Esophagus squamous epithelium (tissue), 5 donors: ENCODE results near the gene EPHA2. TPM values are rescaled to one million over a fixed set of nuclear protein-coding genes. Genes with fewer than 3 reads are reported as not detected.

Experiments
- DNase-seq: peaks from one replicate; lab custom pipeline; 2025; lab: John Stamatoyannopoulos, UW
- H3K27ac ChIP-seq, 4 donors: fragments of 200-600 bp; sonication (generic); one replicate each; pipeline ENCODE4 v1.5.1; 2016 to 2019; ENCODE audit warnings: mild to moderate bottlenecking in 1 of 4
- H3K27me3 ChIP-seq, 4 donors: fragments of 200-600 bp; sonication (generic); 1 replicate in 3 of 4; 2 replicates in 1 of 4; pipeline versions ENCODE4 v1.5.1 to v1.6.0; 2017 to 2021; ENCODE audit warnings: antibody characterized with exemption in 1 of 4
- H3K36me3 ChIP-seq, 3 donors: fragments of 200-600 bp; sonication (generic); one replicate each; pipeline ENCODE4 v1.5.1; 2016 to 2019
- H3K4me1 ChIP-seq, 3 donors: fragments of 200-600 bp; sonication (generic); one replicate each; pipeline ENCODE4 v1.5.1; 2017 to 2019
- H3K4me3 ChIP-seq, 4 donors: fragments of 200-600 bp; sonication (generic); 1 replicate in 3 of 4; 2 replicates in 1 of 4; pipeline ENCODE4 v1.5.1; 2016 to 2019; ENCODE audit warnings: mild to moderate bottlenecking in 2 of 4, moderate library complexity in 1 of 4
- H3K9me3 ChIP-seq, 3 donors: fragments of 200-600 bp; sonication (generic); one replicate each; pipeline ENCODE4 v1.5.1; 2016 to 2019
- CTCF ChIP-seq, 6 experiments: fragments of 450-650 bp in 4 of 6; fragments of 200-600 bp in 2 of 6; sonication (generic) in 2 of 6; IDR thresholded peaks; one replicate each; pipeline ENCODE4 v1.5.1; 2016 to 2019; ENCODE audit warnings: antibody characterized with exemption in 6 of 6, mild to moderate bottlenecking in 4 of 6, moderate library complexity in 4 of 6
- POLR2A ChIP-seq, 4 donors: fragments of 450-650 bp; IDR thresholded peaks; one replicate each; pipeline ENCODE4 v1.6.1; 2017; ENCODE audit warnings: antibody characterized with exemption in 4 of 4, mild to moderate bottlenecking in 4 of 4, moderate library complexity in 3 of 4
- WGBS, 2 donors: methylation state at CpG; one replicate each; pipeline ENCODE4 v1.1.5; 2018; 5-methylcytosine and 5-hydroxymethylcytosine counted together
- intact Hi-C: fragments of 100-400 bp; cut with DNase I; formaldehyde crosslinking; loops from one replicate; pipeline ENCODE4 v1.15.0; 2022
- total RNA-seq, 4 donors: library from RNA; depleted of rRNA; stranded (reverse); fragments of >200 nt; gene quantifications; one replicate each; pipeline ENCODE4 v1.1.0, GENCODE V29; 2016
- donor health status: DM: yes; HTN: yes; CAD: no.

Gene EPHA2
- total RNA-seq, 4 donors from 2014 or later: 87.5 to 225 (median 137) TPM

- H3K4me3 ChIP-seq: peak overlapping the region in 1 of 4 donors; percentile 34
- no peaks in the 10 kb centered on the region for H3K27me3 ChIP-seq
- peaks cover 50 to 100% (median 63%) of the 10 kb centered on the region in 3 donors for H3K4me1 ChIP-seq
- DNase-seq: no peak
- intact Hi-C loops: no loop called here
- no peak for TF ChIP-seq POLR2A (IDR thresholded peaks at IDR 0.05)
- no peak for TF ChIP-seq CTCF (IDR thresholded peaks at IDR 0.05)
- peak overlapping the region in 2 of 4 donors; percentile 16 to 90 for H3K27ac ChIP-seq
- H3K36me3 ChIP-seq: peaks cover 12 to 59% (median 21%) of the 10 kb centered on the region in 3 donors
- H3K9me3 ChIP-seq: no peaks in the 10 kb centered on the region
- WGBS, 2 donors: 75 to 86% methylated on average over 3 to 7 of the region's 7 CpGs
Observed at GRCh38 chr1:16149146-16149545, 6.7 kb downstream of the EPHA2 start.

GRCh38 chr1:16148329-16149092 lies 7.4 kb downstream of the EPHA2 start:
- H3K36me3 ChIP-seq: peaks cover 12 to 58% (median 21%) of the 10 kb centered on the region in 3 donors
- intact Hi-C loops: no loop called here
- H3K27ac ChIP-seq: peak overlapping the region in 2 of 4 donors; percentile 16 to 90

GRCh38 chr1:16147156-16147926 lies 8.5 kb downstream of the EPHA2 start:
- H3K36me3 ChIP-seq: peaks cover 12 to 57% (median 21%) of the 10 kb centered on the region in 3 donors
- peak overlapping the region in 3 of 4 donors; percentile 29 to 51 (median 34) for H3K4me3 ChIP-seq
- no peaks in the 10 kb centered on the region for H3K27me3 ChIP-seq
- H3K4me1 ChIP-seq: peaks cover 55 to 100% (median 64%) of the 10 kb centered on the region in 3 donors
- WGBS, 2 donors: 53 to 67% methylated on average over 9 of the region's 10 CpGs
- intact Hi-C loops: no loop called here
- no peaks in the 10 kb centered on the region for H3K9me3 ChIP-seq
- TF ChIP-seq POLR2A (IDR thresholded peaks at IDR 0.05) (no peak), CTCF (IDR thresholded peaks at IDR 0.05) (no peak)
- H3K27ac ChIP-seq: peak overlapping the region; percentile 87 to 91 (median 89)
- no peak for DNase-seq

More at GRCh38 chr1:16148329-16149092, 7.4 kb downstream of the EPHA2 start:
- no peak for TF ChIP-seq POLR2A (IDR thresholded peaks at IDR 0.05)
- no peak for TF ChIP-seq CTCF (IDR thresholded peaks at IDR 0.05)
- Histone ChIP-seq H3K9me3 (no peaks in the 10 kb centered on the region), H3K4me1 (peaks cover 50 to 100% (median 60%) of the 10 kb centered on the region in 3 donors), H3K4me3 (peak overlapping the region in 3 of 4 donors; percentile 29 to 51 (median 34)), H3K27me3 (no peaks in the 10 kb centered on the region)
- no peak for DNase-seq
- 70 to 91% methylated on average over 2 to 18 of the region's 39 CpGs for WGBS, 2 donors

- WGBS, 2 donors: 43 to 49% methylated on average over 9 to 12 of the region's 23 CpGs
- Histone ChIP-seq H3K36me3 (peaks cover 12 to 64% (median 21%) of the 10 kb centered on the region in 3 donors), H3K4me1 (peaks cover 55 to 100% (median 67%) of the 10 kb centered on the region in 3 donors), H3K4me3 (peak overlapping the region; percentile 9 to 51 (median 32)), H3K27me3 (no peaks in the 10 kb centered on the region), H3K9me3 (no peaks in the 10 kb centered on the region), H3K27ac (peak overlapping the region; percentile 87 to 91 (median 89))
- no peak for DNase-seq
- intact Hi-C loops: no loop called here
- TF ChIP-seq POLR2A (IDR thresholded peaks at IDR 0.05) (no peak), CTCF (IDR thresholded peaks at IDR 0.05) (peak in 1 of 6 experiments; percentile 9)
Observed at GRCh38 chr1:16146279-16147155, 9.4 kb downstream of the EPHA2 start.
